HG02970 (cell line): ENCODE data around the gene LRP3.

Source experiments
- ATAC-seq: cut with Tn5 transposase; IDR thresholded peaks from one replicate; pipeline ENCODE4 v1.9.1; 2021; ENCODE audit warnings: mild to moderate bottlenecking, moderate library complexity, moderate number of reproducible peaks; ENCODE audit not compliant: unreplicated experiment, low FRiP score

LRP3 gene

GRCh38 chr19:33251076-33251475 lies 56.9 kb downstream of the LRP3 start:
- ATAC-seq = no peak

DNA sequence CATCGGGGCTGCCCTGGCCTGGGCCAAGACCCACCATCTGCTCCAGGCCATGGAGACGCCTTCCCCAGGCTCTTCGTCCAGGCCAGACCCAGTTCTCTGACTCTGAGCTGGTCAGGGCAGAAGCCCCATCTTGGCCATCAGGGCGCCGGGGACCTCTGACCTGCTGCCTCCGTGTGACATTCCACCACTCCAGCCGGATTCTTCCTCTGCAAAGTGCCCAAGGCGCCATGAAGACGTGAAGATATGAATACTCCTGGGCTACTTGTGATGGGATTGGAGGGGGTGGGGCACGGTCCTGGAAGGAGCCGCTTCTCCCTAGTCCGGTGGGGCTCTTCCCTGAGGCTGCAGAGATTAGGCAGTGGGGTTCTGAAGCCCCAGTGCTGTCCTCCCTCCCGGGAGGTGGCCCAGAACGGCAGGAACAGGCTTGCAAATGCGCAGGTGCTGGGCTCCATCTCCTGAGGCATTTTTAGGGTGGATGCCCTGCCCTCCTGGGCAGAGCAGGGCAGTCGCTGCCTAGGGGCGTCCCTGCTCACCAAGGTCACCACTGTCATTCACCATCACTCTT lies 57.5 kb downstream of the LRP3 start:
- no peak for ATAC-seq

DNA sequence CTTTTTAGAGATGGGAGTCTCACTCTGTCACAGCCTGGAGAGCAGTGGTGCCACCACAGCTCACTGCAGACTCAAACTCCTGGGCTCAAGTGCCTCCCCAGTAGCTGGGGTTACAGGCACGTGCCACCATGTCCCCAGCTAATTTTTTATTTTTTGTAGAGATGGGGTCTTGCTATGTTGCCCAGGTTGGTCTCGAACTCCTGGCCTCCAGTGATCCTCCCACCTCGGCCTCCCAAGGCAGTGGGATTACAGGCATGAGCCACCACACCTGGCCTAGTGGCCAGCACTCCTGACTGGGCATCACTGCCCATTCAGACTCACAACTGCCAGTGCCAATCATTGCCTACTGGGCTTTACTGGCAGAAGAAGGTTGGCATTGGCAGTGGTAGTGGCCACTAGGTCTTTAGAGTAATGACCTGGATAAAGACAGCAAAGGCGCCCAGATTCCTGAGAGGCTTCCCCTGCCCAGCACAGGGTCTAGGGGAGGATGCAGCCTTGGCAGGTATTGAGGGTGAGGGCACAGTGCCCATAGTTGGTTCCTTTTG lies 58.4 kb downstream of the LRP3 start:
- ATAC-seq = no peak

- ATAC-seq = no peak
Observed at GRCh38 chr19:33252971-33253370, 58.8 kb downstream of the LRP3 start.

DNA sequence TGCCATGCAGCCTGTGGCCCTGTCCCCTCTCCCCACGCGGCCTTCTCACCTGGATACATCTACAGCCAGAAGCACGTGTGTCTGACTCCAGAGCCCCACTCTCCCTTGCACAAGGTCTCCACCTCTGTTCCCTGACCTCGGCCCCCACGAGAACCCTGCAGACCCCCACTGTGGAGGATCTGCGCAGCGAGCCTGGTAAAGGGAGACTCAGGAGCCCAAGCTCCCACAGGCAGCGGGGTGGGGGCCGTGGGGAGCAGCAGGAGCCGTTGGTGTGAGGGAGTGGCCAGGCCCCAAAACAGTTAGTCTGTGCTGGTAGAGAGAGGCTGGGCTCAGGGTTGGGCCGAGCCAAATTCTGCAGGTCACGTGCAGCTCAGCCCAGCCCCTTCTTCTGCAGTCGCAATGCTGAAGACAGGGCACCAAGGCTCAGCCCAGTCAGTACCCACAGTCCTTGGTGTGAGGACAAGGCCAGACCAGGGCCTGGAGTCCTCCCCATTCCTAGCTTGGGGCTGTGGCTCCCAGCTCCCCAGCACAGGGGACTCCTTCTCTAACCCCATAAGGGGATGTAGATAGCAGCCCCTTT lies 60.2 kb downstream of the LRP3 start:
- ATAC-seq = no peak

DNA sequence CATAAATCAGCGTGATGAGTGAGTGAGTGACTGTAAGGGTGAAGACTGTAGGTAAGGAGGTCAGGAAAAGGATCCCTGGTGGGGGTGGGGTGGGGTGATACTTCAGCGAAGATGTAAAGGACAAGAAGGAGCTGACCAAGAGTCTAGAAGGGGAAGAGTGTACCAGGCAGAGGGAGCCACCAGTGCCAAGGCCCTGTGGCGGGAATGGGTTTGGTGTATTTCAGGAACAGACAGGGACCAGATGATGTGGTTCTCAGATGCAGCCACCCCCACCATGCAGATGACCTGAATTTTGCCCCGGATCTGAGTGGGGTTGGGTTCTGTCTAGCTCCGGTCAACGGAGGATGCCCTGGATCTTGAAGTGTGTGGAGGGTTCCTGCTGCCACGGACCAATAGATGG lies 61.7 kb downstream of the LRP3 start:
- no peak for ATAC-seq

- ATAC-seq = no peak
Observed at GRCh38 chr19:33256261-33256660, 62.1 kb downstream of the LRP3 start.

- no peak for ATAC-seq
Observed at GRCh38 chr19:33257828-33258227, 63.7 kb downstream of the LRP3 start.
